HG03097 (cell line): ENCODE results near the gene AP5B1.

Experiments
- ATAC-seq: cut with Tn5 transposase; IDR thresholded peaks from one replicate; pipeline ENCODE4 v1.9.1; 2021; ENCODE audit not compliant: unreplicated experiment, low FRiP score

AP5B1 gene

GRCh38 chr11:65786008-65786785, 5.4 kb upstream of the AP5B1 start:
- ATAC-seq: no peak

GRCh38 chr11:65785319-65786007, 4.7 kb upstream of the AP5B1 start:
- ATAC-seq: no peak

GRCh38 chr11:65782816-65783228, 2.0 kb upstream of the AP5B1 start:
- ATAC-seq: no peak

- ATAC-seq: no peak
Measured at GRCh38 chr11:65781962-65782815, 1.4 kb upstream of the AP5B1 start.

- peak; percentile 17 for ATAC-seq
Measured at GRCh38 chr11:65781152-65781961, 581 bp upstream of the AP5B1 start.

GRCh38 chr11:65779919-65780769, 632 bp downstream of the AP5B1 start:
- ATAC-seq: peak; percentile 41

GRCh38 chr11:65779669-65779918, 1.2 kb downstream of the AP5B1 start:
- ATAC-seq: no peak

- no peak for ATAC-seq
Measured at GRCh38 chr11:65778901-65779668, 1.7 kb downstream of the AP5B1 start.

GRCh38 chr11:65778431-65778900, 2.3 kb downstream of the AP5B1 start:
- no peak for ATAC-seq

GRCh38 chr11:65777821-65778361, 2.9 kb downstream of the AP5B1 start:
- ATAC-seq: no peak

GRCh38 chr11:65777241-65777640, 3.5 kb downstream of the AP5B1 start:
- no peak for ATAC-seq

- no peak for ATAC-seq
Measured at GRCh38 chr11:65776710-65777141, 4.0 kb downstream of the AP5B1 start.

- ATAC-seq: no peak
Measured at GRCh38 chr11:65776196-65776595, 4.6 kb downstream of the AP5B1 start.

- ATAC-seq: no peak
Measured at GRCh38 chr11:65774525-65775306, 6.1 kb downstream of the AP5B1 start.

GRCh38 chr11:65773784-65774411, 6.9 kb downstream of the AP5B1 start:
- ATAC-seq: no peak

GRCh38 chr11:65771589-65772112, 9.1 kb downstream of the AP5B1 start:
- no peak for ATAC-seq

- ATAC-seq: no peak
Measured at GRCh38 chr11:65770951-65771567, 9.7 kb downstream of the AP5B1 start.
